GM21619 (cell line): ENCODE data around the gene CHRM2.

ENCODE experiments used
- ATAC-seq: cut with Tn5 transposase; IDR thresholded peaks from one replicate; pipeline ENCODE4 v1.9.1; 2021; ENCODE audit not compliant: unreplicated experiment

Gene CHRM2

DNA sequence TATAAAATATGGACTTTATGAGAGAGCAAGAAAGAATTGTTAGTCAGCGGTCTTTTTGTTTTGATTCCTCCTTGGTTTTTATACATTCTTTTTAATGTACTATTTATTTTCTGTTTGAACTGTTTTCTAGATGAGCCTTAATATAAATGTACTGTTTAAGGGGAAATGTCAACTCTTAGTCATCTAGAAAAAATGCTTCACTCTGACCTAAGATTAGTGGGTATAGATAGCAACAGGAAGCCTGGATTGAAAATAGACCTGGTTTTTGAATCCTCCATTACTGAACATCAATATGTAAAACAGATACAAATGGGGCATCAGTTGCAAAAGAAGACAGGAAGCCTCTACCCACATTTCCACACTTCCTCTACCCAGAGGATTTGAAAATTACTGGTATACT lies 87.8 kb downstream of the CHRM2 start:
- no peak for ATAC-seq

DNA sequence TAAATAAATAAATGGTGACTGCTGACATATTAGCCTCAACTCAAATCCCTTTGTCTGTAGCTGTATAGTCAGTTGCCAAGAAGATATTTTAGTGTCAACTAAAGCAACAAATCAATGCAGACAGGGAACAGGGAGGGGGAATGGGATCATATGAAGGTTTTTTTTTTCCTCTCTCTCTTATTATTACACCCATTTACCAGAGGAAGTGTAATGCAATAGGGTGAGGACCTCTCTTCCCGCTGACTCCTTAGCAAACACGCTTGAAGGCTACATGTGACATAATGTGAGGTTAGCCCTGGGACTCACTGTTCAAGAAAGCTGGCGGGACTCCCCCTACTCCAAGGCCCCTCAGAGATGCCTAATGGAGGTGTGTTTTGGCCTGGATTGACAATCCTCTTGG lies 88.2 kb downstream of the CHRM2 start:
- ATAC-seq, result no peak

GRCh38 chr7:136957391-136957790 lies 88.9 kb downstream of the CHRM2 start:
- no peak for ATAC-seq

- no peak for ATAC-seq
These were observed 89.6 kb downstream of the CHRM2 start for GRCh38 chr7:136958016-136958415.

- ATAC-seq, result no peak
These were observed 95.9 kb downstream of the CHRM2 start for GRCh38 chr7:136964347-136964746.

- ATAC-seq, result no peak
These were observed 98.4 kb downstream of the CHRM2 start for GRCh38 chr7:136966825-136967224.

GRCh38 chr7:136969761-136970160 lies 101.3 kb downstream of the CHRM2 start:
- no peak for ATAC-seq

GRCh38 chr7:136971776-136972175 lies 103.3 kb downstream of the CHRM2 start:
- no peak for ATAC-seq

GRCh38 chr7:136976504-136977251 lies 108.2 kb downstream of the CHRM2 start:
- no peak for ATAC-seq

DNA sequence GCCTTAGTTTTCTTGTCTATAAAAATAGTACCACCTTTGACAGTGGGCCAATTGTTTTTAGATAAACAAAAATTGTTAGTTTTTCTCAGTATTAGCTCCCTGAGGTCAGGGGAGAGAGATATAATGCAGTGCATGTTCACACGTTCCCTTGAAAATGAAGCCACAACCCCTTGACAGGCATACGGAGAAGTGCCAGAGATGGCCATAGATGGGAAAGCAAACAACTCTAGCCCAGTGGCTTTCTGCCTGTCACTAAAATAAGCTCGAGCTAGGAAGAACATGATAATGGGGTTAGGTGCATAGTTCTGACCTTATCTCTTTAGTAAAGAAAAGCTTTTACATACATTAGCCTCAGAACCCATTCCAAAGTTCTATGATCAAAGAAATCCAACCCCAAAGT lies 124.9 kb downstream of the CHRM2 start:
- ATAC-seq, result no peak

DNA sequence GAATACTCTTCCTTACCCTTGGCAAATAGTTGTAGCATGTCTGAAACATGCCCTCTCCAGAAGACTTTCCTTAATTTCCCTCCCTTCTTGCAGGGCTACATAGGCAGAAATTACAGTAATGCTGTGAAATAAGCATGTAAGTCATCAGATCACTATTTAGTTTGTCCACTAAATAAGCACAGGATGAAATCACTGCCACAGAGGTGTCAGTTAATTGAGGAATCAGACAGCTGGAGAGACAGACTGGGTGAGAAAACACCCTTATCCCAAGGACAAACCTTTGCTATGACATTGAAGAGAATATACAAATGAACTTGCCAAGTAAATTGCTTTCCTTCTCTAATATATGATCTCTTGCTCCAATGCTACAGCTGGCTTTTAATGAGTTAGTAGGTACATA lies 129.3 kb downstream of the CHRM2 start:
- no peak for ATAC-seq

DNA sequence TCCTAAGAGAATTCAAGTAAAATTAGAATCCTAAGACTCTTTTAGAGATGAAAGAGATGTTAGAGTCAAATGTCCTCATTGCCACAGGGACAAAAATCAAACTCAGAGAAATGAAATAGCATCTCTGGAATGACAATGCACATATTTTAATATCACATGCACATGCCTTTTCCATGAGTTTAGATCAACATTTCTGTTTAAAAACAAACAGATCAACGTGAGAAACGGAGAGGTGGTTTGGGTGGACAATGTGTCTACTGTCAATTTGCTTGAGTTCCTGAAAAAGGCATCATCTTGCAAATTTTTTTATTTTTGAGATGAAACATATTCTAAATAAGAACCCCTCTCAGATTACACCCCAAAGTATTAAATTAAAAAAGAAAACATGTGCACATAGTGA lies 130.0 kb downstream of the CHRM2 start:
- no peak for ATAC-seq

GRCh38 chr7:137000621-137001020 lies 132.2 kb downstream of the CHRM2 start:
- ATAC-seq, result no peak

- no peak for ATAC-seq
These were observed 132.6 kb downstream of the CHRM2 start for GRCh38 chr7:137001041-137001440.

- no peak for ATAC-seq
These were observed 133.0 kb downstream of the CHRM2 start for GRCh38 chr7:137001478-137001877.

GRCh38 chr7:137003086-137003485 lies 134.6 kb downstream of the CHRM2 start:
- no peak for ATAC-seq

- ATAC-seq, result no peak
These were observed 135.1 kb downstream of the CHRM2 start for GRCh38 chr7:137003566-137003965.

GRCh38 chr7:137005873-137006272 lies 137.4 kb downstream of the CHRM2 start:
- ATAC-seq, result no peak

DNA sequence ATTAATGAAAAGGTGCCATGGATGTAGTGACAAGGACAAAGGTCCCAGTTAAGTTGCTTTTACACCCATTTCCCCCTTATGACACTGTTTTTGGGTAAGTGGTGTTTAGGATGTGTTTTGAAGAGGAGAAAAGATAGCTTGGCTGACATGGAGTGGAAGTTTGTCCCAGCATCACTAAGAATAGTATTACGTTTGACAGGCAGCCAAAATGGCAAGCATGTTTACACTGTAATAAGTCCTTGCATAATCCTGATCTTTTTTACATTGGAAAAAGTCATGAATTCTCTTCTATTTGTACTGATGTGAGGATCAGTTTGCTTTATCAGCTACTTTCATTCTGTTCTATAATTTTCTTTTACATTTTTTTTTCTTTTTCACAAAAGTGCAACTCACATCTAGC lies 137.8 kb downstream of the CHRM2 start:
- ATAC-seq, result no peak

GRCh38 chr7:137007001-137007694 lies 138.7 kb downstream of the CHRM2 start:
- no peak for ATAC-seq

DNA sequence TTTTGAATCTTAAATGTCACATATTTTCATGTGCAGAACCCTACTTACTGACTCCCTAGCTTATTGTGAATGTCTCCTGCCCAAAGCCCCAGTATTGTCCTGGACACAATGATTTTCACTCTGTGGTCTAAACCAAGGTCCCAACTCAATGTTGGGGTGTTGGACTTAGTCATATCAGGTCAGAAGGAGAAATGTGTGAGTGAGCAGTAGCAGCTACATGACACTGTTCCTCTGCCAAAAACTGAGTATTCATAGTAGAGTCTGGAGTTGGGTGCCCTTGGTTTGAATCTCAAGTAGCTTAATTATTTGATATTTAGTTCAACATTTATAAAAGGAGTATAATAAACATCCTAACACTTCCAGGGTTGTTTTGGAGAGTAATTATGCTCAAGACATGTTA lies 141.0 kb downstream of the CHRM2 start:
- ATAC-seq, result no peak

DNA sequence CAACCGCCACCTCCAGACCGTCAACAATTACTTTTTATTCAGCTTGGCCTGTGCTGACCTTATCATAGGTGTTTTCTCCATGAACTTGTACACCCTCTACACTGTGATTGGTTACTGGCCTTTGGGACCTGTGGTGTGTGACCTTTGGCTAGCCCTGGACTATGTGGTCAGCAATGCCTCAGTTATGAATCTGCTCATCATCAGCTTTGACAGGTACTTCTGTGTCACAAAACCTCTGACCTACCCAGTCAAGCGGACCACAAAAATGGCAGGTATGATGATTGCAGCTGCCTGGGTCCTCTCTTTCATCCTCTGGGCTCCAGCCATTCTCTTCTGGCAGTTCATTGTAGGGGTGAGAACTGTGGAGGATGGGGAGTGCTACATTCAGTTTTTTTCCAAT lies 146.6 kb downstream of the CHRM2 start:
- ATAC-seq, result no peak

DNA sequence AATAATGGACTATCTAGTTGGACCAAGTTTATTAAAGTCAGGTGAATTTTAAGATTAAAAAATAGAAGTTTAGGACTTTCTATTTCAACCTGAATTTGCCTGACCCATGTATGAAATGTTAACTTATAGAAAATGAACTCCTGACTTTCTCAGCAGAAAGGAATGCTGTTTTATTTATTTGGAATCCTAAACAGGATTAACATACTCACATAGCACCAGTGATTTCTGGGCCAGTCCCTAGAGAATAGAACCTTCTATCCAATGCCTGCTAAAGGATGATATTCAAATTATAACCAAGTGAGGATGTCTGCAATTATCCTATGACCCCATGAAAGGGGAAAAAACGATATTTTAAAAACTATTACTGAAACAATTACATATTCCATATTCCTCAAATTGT lies 148.8 kb downstream of the CHRM2 start:
- no peak for ATAC-seq
